Stimulated activated CD4-positive, alpha-beta T cell treated with anti-CD3 and anti-CD28 coated beads, Interleukin-12 subunit alpha, Interleukin-12 subunit beta, amount 100 ng/mL, for 24 hours (primary cell): ENCODE measurements around the gene CD4.
"Not testable (repeated sequence)": the region's sequence is repeated elsewhere in the genome, so short reads cannot be mapped to it uniquely, and the experiment has no call there.

Experiments used
- DNase-seq, 2 experiments: peaks; one replicate each; pipeline ENCODE4 v3.0.0-alpha.2; 2020; ENCODE audit warnings: low read depth in 2 of 2

CD4 gene

DNA sequence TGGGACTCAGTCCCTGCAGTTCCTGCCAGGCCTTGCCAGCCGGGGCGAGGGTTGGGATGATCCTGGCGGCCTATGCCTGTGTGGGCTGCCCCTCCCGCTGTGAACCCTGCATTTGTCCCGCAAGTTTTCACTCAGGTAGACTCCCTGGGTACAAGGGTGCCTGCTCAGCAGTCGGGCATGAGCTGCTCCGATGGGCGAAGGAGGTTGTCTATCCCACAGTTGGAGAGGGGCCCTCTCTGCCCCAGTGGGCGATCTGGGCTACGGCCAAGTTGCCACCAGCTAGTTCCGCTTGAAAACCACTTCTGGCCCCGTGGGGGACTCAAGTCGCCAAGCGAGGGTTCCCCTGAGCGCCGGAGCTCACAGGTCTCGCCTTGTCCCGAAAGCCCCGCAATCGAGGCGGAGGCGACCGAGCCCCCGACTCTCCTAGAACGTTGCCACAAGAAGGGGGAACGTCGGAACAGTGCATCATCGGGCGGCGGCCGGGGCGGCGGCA is 77.6 kb downstream of the CD4 start:
- DNase-seq: no peak

- DNase-seq: peak; percentile 66 to 73
Measured at GRCh38 chr12:6867413-6868210, 78.3 kb downstream of the CD4 start, which contains the start of gene TPI1. TPI1 (plus strand) TSS chr12:6867531; CDS start chr12:6867567, 36 bp downstream.

DNA sequence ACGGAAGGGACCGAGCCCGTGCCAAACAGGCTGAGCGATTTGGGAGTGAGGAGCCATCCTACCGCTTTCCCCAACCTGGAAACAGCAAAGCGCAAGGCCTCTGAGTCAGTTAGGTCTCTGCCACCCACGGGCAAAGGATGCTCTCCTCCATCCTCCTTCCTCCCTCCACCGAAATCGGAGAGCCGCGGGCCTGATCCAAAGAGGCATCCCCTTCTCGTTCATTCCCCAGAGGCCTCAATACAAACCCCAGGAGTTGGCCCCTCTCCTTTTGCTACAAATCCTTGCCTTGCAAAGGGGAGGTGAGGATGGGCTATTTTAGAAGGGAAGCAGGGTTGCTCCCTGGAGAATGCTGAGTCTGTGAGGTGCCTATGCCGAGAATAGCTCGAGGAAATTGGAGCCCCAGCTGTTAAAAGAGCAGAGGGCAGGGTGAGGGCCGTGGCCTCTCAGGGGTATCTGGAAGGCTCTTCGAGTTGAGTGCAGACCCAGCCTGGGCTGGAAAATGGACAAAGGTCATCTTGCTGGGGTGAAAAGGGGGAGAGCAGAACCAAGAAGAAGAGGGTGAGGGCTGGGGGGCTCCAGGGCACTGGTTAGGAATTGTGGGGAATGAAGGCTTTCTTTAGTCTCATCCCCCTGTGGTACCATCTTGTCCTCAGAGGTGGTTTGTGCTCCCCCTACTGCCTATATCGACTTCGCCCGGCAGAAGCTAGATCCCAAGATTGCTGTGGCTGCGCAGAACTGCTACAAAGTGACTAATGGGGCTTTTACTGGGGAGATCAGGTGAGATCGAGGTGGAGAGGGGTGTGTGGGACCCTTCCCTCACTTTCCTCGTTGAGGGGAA is 79.1 kb downstream of the CD4 start:
- DNase-seq: no peak

GRCh38 chr12:6869049-6870021 is 80.0 kb downstream of the CD4 start:
- DNase-seq: peak; percentile 60 to 79

- not testable (repeated sequence) for DNase-seq
Measured at GRCh38 chr12:6870304-6870703, 81.0 kb downstream of the CD4 start.
